IMR-90 (cell line): ENCODE results near the gene SIK2. TPM values are rescaled to one million over a fixed set of nuclear protein-coding genes. Genes with fewer than 3 reads are reported as not detected.

ENCODE experiments used
- ATAC-seq: fragments of 200-7000 bp; cut with Tn5 transposase; 2 replicates; pipeline ENCODE4 v1.9.1; 2020; ENCODE audit warnings: low read depth, mild to moderate bottlenecking, moderate library complexity
- BruUV-seq: library from RNA; stranded (reverse); fragments of 400-500 nt; replicated peaks from 2 replicates; lab custom pipeline; 2021; lab: Mats Ljungman, UMichigan
- CTCF ChIA-PET: fragments of 300-600 bp; formaldehyde crosslinking; extraction: SDS; loops from one replicate; lab custom pipeline; 2021; ENCODE audit warnings: antibody characterized with exemption; lab: Yijun Ruan, JAX
- POLR2A ChIA-PET: fragments of 300-600 bp; sonication (Branson Sonifier 250); formaldehyde crosslinking; loops from one replicate; lab custom pipeline; 2022; ENCODE audit warnings: antibody characterized with exemption; ENCODE audit not compliant: unreplicated experiment; lab: Charles Lee
- DNase-seq: peaks from one replicate; pipeline ENCODE4 v3.0.0; 2013
- H2AFZ ChIP-seq: replicated peaks from 2 replicates; pipeline ENCODE3; 2013; ENCODE audit warnings: low read length, mild to moderate bottlenecking; ENCODE audit not compliant: poor library complexity
- H2AK5ac ChIP-seq: 2 replicates; pipeline ENCODE4 v1.6.1; 2013; ENCODE audit warnings: low read depth, low read length, inconsistent platforms
- H2AK9ac ChIP-seq: replicated peaks from 2 replicates; pipeline ENCODE3; 2013; ENCODE audit warnings: mild to moderate bottlenecking, low read depth, low read length, moderate library complexity; ENCODE audit not compliant: poor library complexity
- H2BK120ac ChIP-seq: 2 replicates; pipeline ENCODE4 v1.6.1; 2013; ENCODE audit warnings: low read depth, low read length, inconsistent platforms
- H2BK15ac ChIP-seq: 3 replicates; pipeline ENCODE4 v1.6.1; 2013; ENCODE audit warnings: low read depth, low read length, inconsistent platforms
- H2BK20ac ChIP-seq: 2 replicates; pipeline ENCODE4 v1.6.1; 2013; ENCODE audit warnings: low read depth, mild to moderate bottlenecking, inconsistent platforms, low read length, moderate library complexity
- H2BK5ac ChIP-seq: 2 replicates; pipeline ENCODE4 v1.6.1; 2013; ENCODE audit warnings: mild to moderate bottlenecking, low read depth, low read length, inconsistent platforms; ENCODE audit not compliant: poor library complexity, severe bottlenecking
- H3K14ac ChIP-seq: replicated peaks from 2 replicates; pipeline ENCODE4 v1.6.1; 2013; ENCODE audit warnings: low read depth, low read length, inconsistent platforms
- H3K18ac ChIP-seq: 2 replicates; pipeline ENCODE4 v1.6.1; 2013; ENCODE audit warnings: low read depth, low read length, control low read depth
- H3K23ac ChIP-seq: 2 replicates; pipeline ENCODE4 v1.6.1; 2013; ENCODE audit warnings: low read depth, low read length, inconsistent platforms
- H3K27ac ChIP-seq: 2 replicates; pipeline ENCODE4 v1.5.1; 2013; ENCODE audit warnings: mild to moderate bottlenecking, control low read depth, low read length; ENCODE audit not compliant: insufficient read depth
- H3K27me3 ChIP-seq: 2 replicates; pipeline ENCODE4 v1.6.1; 2013; ENCODE audit warnings: low read length; ENCODE audit not compliant: control insufficient read depth, insufficient read depth
- H3K36me3 ChIP-seq: 2 replicates; pipeline ENCODE4 v1.6.1; 2013; ENCODE audit warnings: low read length, mixed read lengths; ENCODE audit not compliant: control insufficient read depth, insufficient read depth
- H3K4ac ChIP-seq: 2 replicates; pipeline ENCODE4 v1.6.1; 2013; ENCODE audit warnings: low read depth, low read length, inconsistent platforms
- H3K4me1 ChIP-seq: 2 replicates; pipeline ENCODE4 v1.6.1; 2013; ENCODE audit warnings: low read length, mixed read lengths; ENCODE audit not compliant: control insufficient read depth, insufficient read depth
- H3K4me2 ChIP-seq: 2 replicates; pipeline ENCODE4 v1.6.1; 2013; ENCODE audit warnings: low read depth, mild to moderate bottlenecking, control low read depth, low read length, moderate library complexity
- H3K4me3 ChIP-seq: 2 replicates; pipeline ENCODE4 v1.5.1; 2013; ENCODE audit warnings: low read depth, mild to moderate bottlenecking, control low read depth, low read length, moderate library complexity; ENCODE audit not compliant: insufficient read depth
- H3K56ac ChIP-seq: 2 replicates; pipeline ENCODE4 v1.6.1; 2013; ENCODE audit warnings: low read length, inconsistent platforms; ENCODE audit not compliant: insufficient read depth; ENCODE audit errors: extremely low read depth
- H3K79me1 ChIP-seq, 2 experiments: 2 replicates each; pipeline ENCODE4 v1.6.1; 2013; ENCODE audit warnings: low read length in 2 of 2, inconsistent platforms in 1 of 2, low read depth in 1 of 2
- H3K9ac ChIP-seq: 2 replicates; pipeline ENCODE4 v1.6.1; 2013; ENCODE audit warnings: low read depth, low read length, control low read depth
- H3K9me1 ChIP-seq: 2 replicates; pipeline ENCODE4 v1.6.1; 2013; ENCODE audit warnings: low read length, inconsistent platforms; ENCODE audit not compliant: insufficient read depth
- H3K9me3 ChIP-seq: 2 replicates; pipeline ENCODE4 v1.6.1; 2013; ENCODE audit warnings: low read length; ENCODE audit not compliant: control insufficient read depth, insufficient read depth
- H4K20me1 ChIP-seq: 2 replicates; pipeline ENCODE4 v1.6.1; 2013; ENCODE audit warnings: low read length, inconsistent platforms; ENCODE audit not compliant: insufficient read depth
- H4K5ac ChIP-seq: 2 replicates; pipeline ENCODE4 v1.6.1; 2013; ENCODE audit warnings: mild to moderate bottlenecking, low read depth, low read length, control low read depth
- H4K8ac ChIP-seq, 2 experiments: 2 replicates each; pipeline ENCODE4 v1.6.1; 2013; ENCODE audit warnings: low read depth in 2 of 2, low read length in 2 of 2, control low read depth in 1 of 2, inconsistent platforms in 1 of 2
- H4K91ac ChIP-seq: 2 replicates; pipeline ENCODE4 v1.6.1; 2013; ENCODE audit warnings: low read depth, low read length, inconsistent platforms; ENCODE audit not compliant: insufficient read depth
- BHLHE40 ChIP-seq: fragments of 150-350 bp; IDR thresholded peaks from 2 replicates; pipeline ENCODE4 v1.6.1; 2016; ENCODE audit warnings: mild to moderate bottlenecking, low read depth, low read length
- CEBPB ChIP-seq: IDR thresholded peaks from 2 replicates; pipeline ENCODE4 v1.6.1; 2012; ENCODE audit warnings: low read depth, low read length, improper control_type of control experiment
- CHD1 ChIP-seq: IDR thresholded peaks from 2 replicates; pipeline ENCODE4 v1.6.1; 2012; ENCODE audit warnings: low read depth, low read length, improper control_type of control experiment
- FOS ChIP-seq: fragments of 150-350 bp; IDR thresholded peaks from 2 replicates; pipeline ENCODE4 v1.6.1; 2016; ENCODE audit warnings: low read depth, low read length
- MAFK ChIP-seq: IDR thresholded peaks from 2 replicates; pipeline ENCODE4 v1.6.1; 2012; ENCODE audit warnings: low read depth, low read length, improper control_type of control experiment
- MAZ ChIP-seq: IDR thresholded peaks from 2 replicates; pipeline ENCODE4 v1.6.1; 2012; ENCODE audit warnings: low read depth, mild to moderate bottlenecking, low read length, improper control_type of control experiment, moderate library complexity, borderline replicate concordance
- MXI1 ChIP-seq: IDR thresholded peaks from 2 replicates; pipeline ENCODE4 v1.6.1; 2012; ENCODE audit warnings: low read depth, mild to moderate bottlenecking, low read length, moderate library complexity, borderline replicate concordance
- NFE2L2 ChIP-seq: fragments of 150-350 bp; IDR thresholded peaks from 2 replicates; pipeline ENCODE4 v1.6.1; 2016; ENCODE audit warnings: low read depth, mild to moderate bottlenecking, low read length
- POLR2A ChIP-seq: IDR thresholded peaks from 2 replicates; pipeline ENCODE4 v1.6.1; 2012; ENCODE audit warnings: mild to moderate bottlenecking, low read depth, low read length
- RAD21 ChIP-seq: IDR thresholded peaks from 2 replicates; pipeline ENCODE4 v1.6.1; 2012; ENCODE audit warnings: low read length, improper control_type of control experiment
- RCOR1 ChIP-seq: IDR thresholded peaks from 2 replicates; pipeline ENCODE4 v1.6.1; 2012; ENCODE audit warnings: mild to moderate bottlenecking, low read length, improper control_type of control experiment; ENCODE audit not compliant: insufficient replicate concordance
- RFX5 ChIP-seq: IDR thresholded peaks from 2 replicates; pipeline ENCODE4 v1.8.0; 2012; ENCODE audit warnings: low read depth, mild to moderate bottlenecking, low read length, moderate library complexity
- SMC3 ChIP-seq: fragments of 150-350 bp; IDR thresholded peaks from 2 replicates; pipeline ENCODE4 v1.6.1; 2016; ENCODE audit warnings: low read depth, mild to moderate bottlenecking, antibody characterized with exemption, low read length, moderate library complexity
- WGBS, 2 experiments: methylation state at CpG; one replicate each; pipeline versions ENCODE4 v1.1.5 to v1.1.7; 2013; ENCODE audit warnings: missing lambda C conversion rate in 2 of 2; ENCODE audit not compliant: insufficient read length in 1 of 2; ENCODE audit errors: extremely low coverage in 2 of 2; 5-methylcytosine and 5-hydroxymethylcytosine counted together
- dilution Hi-C: fragments of 300-500 bp; cut with HindIII; formaldehyde crosslinking; loops from one replicate; pipeline ENCODE4 v1.14.3; 2018; ENCODE audit warnings: low sequenced_read_pairs; ENCODE audit not compliant: unreplicated experiment
- in situ Hi-C: fragments of 300-500 bp; cut with MboI; formaldehyde crosslinking; loops from 3 replicates; pipeline ENCODE4 v1.14.3; 2019; ENCODE audit warnings: low sequenced_read_pairs, inconsistent platforms, mixed read lengths
- intact Hi-C: fragments of 100-400 bp; cut with micrococcal nuclease; formaldehyde crosslinking; loops from 2 replicates; pipeline ENCODE4 v1.10.0; 2022
- polyA plus RNA-seq, 3 experiments: library from polyadenylated mRNA; depleted of rRNA; stranded (reverse); fragments of >200 nt; gene quantifications; 2 replicates each; pipeline ENCODE4 v1.2.3, GENCODE V29; 2012; ENCODE audit warnings: low replicate concordance in 1 of 3
- total RNA-seq: library from RNA; depleted of rRNA; stranded (reverse); fragments of >200 nt; gene quantifications from 2 replicates; pipeline ENCODE4 v1.2.3, GENCODE V29; 2012
- TF ChIP-seq, protein P1 (sequence below): fragments of 150-350 bp; IDR thresholded peaks from 2 replicates; pipeline ENCODE4 v1.6.1; 2017; ENCODE audit warnings: mild to moderate bottlenecking, antibody characterized with exemption, low read length, low read depth
- TF ChIP-seq, protein P2 (sequence below): fragments of 150-350 bp; IDR thresholded peaks from 2 replicates; pipeline ENCODE4 v1.6.1; 2016; ENCODE audit warnings: low read depth, mild to moderate bottlenecking, low read length, moderate library complexity, borderline replicate concordance
- TF ChIP-seq, protein P3 (sequence below): conservative IDR thresholded peaks from 2 replicates; pipeline ENCODE4 v1.5.1; 2012; ENCODE audit warnings: mild to moderate bottlenecking, low read depth, low read length, improper control_type of control experiment

The SIK2 gene
- total and polyA plus RNA-seq, 2 of the 4 experiments (the other 2 are of a cell fraction) = 7.9 to 10.4 TPM

DNA sequence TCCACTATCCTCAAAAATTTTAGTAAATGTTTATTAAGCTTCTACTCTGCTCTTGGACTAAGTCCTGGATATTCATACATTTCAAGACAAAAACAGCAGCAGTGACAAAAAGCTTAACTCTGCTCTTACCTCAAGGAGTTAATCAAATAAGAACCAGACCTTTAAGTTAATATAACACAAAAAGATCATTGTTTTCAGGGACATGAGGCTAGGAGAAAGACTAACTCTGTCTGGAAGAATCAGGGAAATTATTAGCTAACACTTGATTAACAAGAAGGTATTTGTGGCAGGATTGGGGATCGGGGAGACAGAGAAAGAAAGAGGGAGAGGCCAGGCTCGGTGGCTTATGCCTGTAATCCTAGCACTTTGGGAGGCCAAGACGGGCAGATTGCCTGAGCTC is 89.5 kb downstream of the SIK2 start:
- in situ Hi-C loops (no loop called here), intact Hi-C loops (loop anchor here (5.0 to 10.0 kb wide), 2 partner anchors 39 to 87 kb away; partner anchors contain the start of gene SIK2), dilution Hi-C loops (no loop called here)
- H3K79me1 ChIP-seq = peaks cover 14 to 25% of the 10 kb centered on the region in 2 experiments
- H4K91ac ChIP-seq = no peak overlapping the region
- H3K4me1 ChIP-seq = peaks cover 7% of the 10 kb centered on the region
- H2BK20ac ChIP-seq = no peak overlapping the region
- H3K14ac ChIP-seq = no peak overlapping the region
- no peak overlapping the region for H2BK15ac ChIP-seq
- H2BK120ac ChIP-seq = no peak overlapping the region
- H3K23ac ChIP-seq = no peak overlapping the region
- H3K4ac ChIP-seq = no peak overlapping the region
- no peaks in the 10 kb centered on the region for H4K20me1 ChIP-seq
- H3K36me3 ChIP-seq = peaks cover 8% of the 10 kb centered on the region
- no peak overlapping the region; a peak in 1 of 4 replicates for H4K8ac ChIP-seq
- no peaks in the 10 kb centered on the region for H3K9me3 ChIP-seq
- ChIA-PET POLR2A (no interaction called here), CTCF (interaction anchor here (0.7 to 1.3 kb wide), 2 partner anchors 42 to 86 kb away, joined by 3 to 4 read pairs; no protein-coding TSS in a partner anchor)
- no peak overlapping the region for H2BK5ac ChIP-seq
- no peak overlapping the region for H2AK5ac ChIP-seq
- no peak for DNase-seq
- no peaks in the 10 kb centered on the region for H3K27me3 ChIP-seq
- no peak overlapping the region for H3K4me3 ChIP-seq
- no peak overlapping the region for H2AFZ ChIP-seq
- peaks cover 4% of the 10 kb centered on the region for H3K9me1 ChIP-seq
- WGBS, 2 experiments = no CpG with 5 or more reads among the region's 3 CpGs
- H4K5ac ChIP-seq = no peak overlapping the region
- no peak overlapping the region for H3K4me2 ChIP-seq
- no peak overlapping the region for H3K9ac ChIP-seq
- no peak for ATAC-seq
- no peak overlapping the region for H2AK9ac ChIP-seq
- H3K56ac ChIP-seq = no peak overlapping the region
- no peak overlapping the region for H3K18ac ChIP-seq
- TF ChIP-seq FOS = no peak
- no peak for TF ChIP-seq RFX5
- no peak for TF ChIP-seq SMC3
- TF ChIP-seq MAFK = no peak
- TF ChIP-seq, protein P1, sequence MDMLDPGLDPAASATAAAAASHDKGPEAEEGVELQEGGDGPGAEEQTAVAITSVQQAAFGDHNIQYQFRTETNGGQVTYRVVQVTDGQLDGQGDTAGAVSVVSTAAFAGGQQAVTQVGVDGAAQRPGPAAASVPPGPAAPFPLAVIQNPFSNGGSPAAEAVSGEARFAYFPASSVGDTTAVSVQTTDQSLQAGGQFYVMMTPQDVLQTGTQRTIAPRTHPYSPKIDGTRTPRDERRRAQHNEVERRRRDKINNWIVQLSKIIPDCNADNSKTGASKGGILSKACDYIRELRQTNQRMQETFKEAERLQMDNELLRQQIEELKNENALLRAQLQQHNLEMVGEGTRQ = no peak
- no peak for TF ChIP-seq MAZ
- TF ChIP-seq, protein P2, sequence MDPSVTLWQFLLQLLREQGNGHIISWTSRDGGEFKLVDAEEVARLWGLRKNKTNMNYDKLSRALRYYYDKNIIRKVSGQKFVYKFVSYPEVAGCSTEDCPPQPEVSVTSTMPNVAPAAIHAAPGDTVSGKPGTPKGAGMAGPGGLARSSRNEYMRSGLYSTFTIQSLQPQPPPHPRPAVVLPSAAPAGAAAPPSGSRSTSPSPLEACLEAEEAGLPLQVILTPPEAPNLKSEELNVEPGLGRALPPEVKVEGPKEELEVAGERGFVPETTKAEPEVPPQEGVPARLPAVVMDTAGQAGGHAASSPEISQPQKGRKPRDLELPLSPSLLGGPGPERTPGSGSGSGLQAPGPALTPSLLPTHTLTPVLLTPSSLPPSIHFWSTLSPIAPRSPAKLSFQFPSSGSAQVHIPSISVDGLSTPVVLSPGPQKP = no peak
- TF ChIP-seq CHD1 = no peak
- TF ChIP-seq BHLHE40 = no peak
- TF ChIP-seq, protein P3, sequence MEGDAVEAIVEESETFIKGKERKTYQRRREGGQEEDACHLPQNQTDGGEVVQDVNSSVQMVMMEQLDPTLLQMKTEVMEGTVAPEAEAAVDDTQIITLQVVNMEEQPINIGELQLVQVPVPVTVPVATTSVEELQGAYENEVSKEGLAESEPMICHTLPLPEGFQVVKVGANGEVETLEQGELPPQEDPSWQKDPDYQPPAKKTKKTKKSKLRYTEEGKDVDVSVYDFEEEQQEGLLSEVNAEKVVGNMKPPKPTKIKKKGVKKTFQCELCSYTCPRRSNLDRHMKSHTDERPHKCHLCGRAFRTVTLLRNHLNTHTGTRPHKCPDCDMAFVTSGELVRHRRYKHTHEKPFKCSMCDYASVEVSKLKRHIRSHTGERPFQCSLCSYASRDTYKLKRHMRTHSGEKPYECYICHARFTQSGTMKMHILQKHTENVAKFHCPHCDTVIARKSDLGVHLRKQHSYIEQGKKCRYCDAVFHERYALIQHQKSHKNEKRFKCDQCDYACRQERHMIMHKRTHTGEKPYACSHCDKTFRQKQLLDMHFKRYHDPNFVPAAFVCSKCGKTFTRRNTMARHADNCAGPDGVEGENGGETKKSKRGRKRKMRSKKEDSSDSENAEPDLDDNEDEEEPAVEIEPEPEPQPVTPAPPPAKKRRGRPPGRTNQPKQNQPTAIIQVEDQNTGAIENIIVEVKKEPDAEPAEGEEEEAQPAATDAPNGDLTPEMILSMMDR = no peak
- TF ChIP-seq MXI1 = no peak
- no peak for TF ChIP-seq RAD21
- TF ChIP-seq POLR2A = no peak
- TF ChIP-seq CEBPB = no peak
- no peak for TF ChIP-seq NFE2L2
- TF ChIP-seq RCOR1 = no peak
- BruUV-seq = no TSS peak
- no peak overlapping the region for H3K27ac ChIP-seq
